ENCODE results near the gene SLC44A3. TPM values are rescaled to one million over a fixed set of nuclear protein-coding genes. Genes with fewer than 3 reads are reported as not detected.

Gene SLC44A3
- total RNA-seq, 1 donor from 2014 or later = 70.4 TPM

DNA sequence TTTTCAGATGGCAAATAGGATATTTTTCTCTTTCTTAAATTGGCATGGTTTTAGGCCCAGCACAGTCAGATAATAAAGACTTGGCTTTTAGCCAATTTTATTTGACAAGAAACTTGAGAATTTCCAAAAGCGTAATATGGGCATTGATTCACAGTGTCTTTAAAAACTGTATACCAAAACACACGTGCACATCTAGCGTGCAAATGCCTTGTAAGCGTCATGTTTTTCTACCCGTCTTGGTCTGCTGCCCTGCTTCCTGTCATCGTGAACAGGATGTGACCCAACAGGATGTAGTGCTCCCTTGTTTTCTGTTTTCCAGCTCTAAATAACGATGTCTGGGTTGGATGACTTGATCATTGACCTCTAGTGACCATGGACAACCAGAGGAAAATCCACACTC lies 24.7 kb upstream of the SLC44A3 start:
- H3K9me3 Mint-ChIP-seq (ENCODE audit: low read depth) = peaks cover 3% of the 10 kb centered on the region
- H3K36me3 Mint-ChIP-seq (ENCODE audit: insufficient read depth) = peaks cover 12% of the 10 kb centered on the region
- TF ChIP-seq, protein P1, sequence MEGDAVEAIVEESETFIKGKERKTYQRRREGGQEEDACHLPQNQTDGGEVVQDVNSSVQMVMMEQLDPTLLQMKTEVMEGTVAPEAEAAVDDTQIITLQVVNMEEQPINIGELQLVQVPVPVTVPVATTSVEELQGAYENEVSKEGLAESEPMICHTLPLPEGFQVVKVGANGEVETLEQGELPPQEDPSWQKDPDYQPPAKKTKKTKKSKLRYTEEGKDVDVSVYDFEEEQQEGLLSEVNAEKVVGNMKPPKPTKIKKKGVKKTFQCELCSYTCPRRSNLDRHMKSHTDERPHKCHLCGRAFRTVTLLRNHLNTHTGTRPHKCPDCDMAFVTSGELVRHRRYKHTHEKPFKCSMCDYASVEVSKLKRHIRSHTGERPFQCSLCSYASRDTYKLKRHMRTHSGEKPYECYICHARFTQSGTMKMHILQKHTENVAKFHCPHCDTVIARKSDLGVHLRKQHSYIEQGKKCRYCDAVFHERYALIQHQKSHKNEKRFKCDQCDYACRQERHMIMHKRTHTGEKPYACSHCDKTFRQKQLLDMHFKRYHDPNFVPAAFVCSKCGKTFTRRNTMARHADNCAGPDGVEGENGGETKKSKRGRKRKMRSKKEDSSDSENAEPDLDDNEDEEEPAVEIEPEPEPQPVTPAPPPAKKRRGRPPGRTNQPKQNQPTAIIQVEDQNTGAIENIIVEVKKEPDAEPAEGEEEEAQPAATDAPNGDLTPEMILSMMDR (IDR thresholded peaks at IDR 0.05; ENCODE audit: unreplicated experiment) = no peak
- H3K27me3 Mint-ChIP-seq = no peaks in the 10 kb centered on the region
- H3K4me1 Mint-ChIP-seq (ENCODE audit: low read depth) = peaks cover 19% of the 10 kb centered on the region
- DNase-seq (ENCODE audit: low spot score, unreplicated experiment) = no peak
- H3K4me3 Mint-ChIP-seq (ENCODE audit: low read depth) = no peak overlapping the region
- H3K27ac Mint-ChIP-seq = no peak overlapping the region

DNA sequence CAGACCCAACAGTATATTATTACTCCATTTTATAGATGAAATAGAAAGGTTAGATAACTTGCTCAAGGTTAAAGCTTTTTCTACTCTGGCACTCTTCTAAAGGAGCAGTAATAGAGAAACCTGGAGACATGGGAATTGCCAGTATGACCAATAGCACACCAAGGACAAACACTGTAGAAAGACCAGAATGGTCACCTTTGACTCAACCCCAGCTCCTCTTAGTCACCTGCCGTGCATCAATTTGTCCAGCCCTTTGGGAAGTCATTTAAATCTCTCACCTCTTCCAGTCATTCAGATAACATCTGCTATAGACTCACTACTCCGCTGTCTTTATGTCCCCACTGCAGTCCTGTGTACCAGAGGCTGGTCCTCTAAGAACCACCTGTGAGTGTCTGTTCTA lies 23.9 kb upstream of the SLC44A3 start:
- no peak for DNase-seq (ENCODE audit: low spot score, unreplicated experiment)
- Mint-ChIP-seq H3K27ac (no peak overlapping the region), H3K4me1 (ENCODE audit: low read depth) (peaks cover 20% of the 10 kb centered on the region), H3K27me3 (no peaks in the 10 kb centered on the region), H3K9me3 (ENCODE audit: low read depth) (peaks cover 3% of the 10 kb centered on the region), H3K36me3 (ENCODE audit: insufficient read depth) (peaks cover 12% of the 10 kb centered on the region), H3K4me3 (ENCODE audit: low read depth) (no peak overlapping the region)
- TF ChIP-seq, protein P1 (IDR thresholded peaks at IDR 0.05; ENCODE audit: unreplicated experiment) = no peak

DNA sequence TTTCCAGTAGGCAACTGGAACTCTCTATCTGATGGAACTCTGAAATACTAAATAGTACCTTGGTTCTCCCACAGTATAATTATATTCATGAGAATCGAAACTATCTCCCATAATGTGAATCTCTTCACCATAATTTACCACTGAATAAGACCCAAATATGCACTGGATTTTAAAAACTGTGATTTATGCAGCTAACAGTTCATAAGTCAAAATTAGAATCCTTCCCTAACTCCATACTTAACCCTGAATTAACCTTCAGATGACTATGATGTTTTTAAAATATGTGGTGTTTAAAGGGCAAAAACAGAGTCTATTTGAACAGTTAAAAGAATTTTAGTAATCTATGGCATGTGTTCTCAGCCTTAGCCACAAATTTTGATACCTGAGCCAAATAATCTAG lies 22.9 kb upstream of the SLC44A3 start:
- DNase-seq (ENCODE audit: low spot score, unreplicated experiment) = no peak
- TF ChIP-seq, protein P1 (IDR thresholded peaks at IDR 0.05; ENCODE audit: unreplicated experiment) = no peak
- H3K4me3 Mint-ChIP-seq (ENCODE audit: low read depth) = no peak overlapping the region
- H3K27me3 Mint-ChIP-seq = no peaks in the 10 kb centered on the region
- H3K9me3 Mint-ChIP-seq (ENCODE audit: low read depth) = peaks cover 3% of the 10 kb centered on the region
- peaks cover 28% of the 10 kb centered on the region for H3K4me1 Mint-ChIP-seq (ENCODE audit: low read depth)
- H3K36me3 Mint-ChIP-seq (ENCODE audit: insufficient read depth) = peaks cover 12% of the 10 kb centered on the region
- H3K27ac Mint-ChIP-seq = no peak overlapping the region

DNA sequence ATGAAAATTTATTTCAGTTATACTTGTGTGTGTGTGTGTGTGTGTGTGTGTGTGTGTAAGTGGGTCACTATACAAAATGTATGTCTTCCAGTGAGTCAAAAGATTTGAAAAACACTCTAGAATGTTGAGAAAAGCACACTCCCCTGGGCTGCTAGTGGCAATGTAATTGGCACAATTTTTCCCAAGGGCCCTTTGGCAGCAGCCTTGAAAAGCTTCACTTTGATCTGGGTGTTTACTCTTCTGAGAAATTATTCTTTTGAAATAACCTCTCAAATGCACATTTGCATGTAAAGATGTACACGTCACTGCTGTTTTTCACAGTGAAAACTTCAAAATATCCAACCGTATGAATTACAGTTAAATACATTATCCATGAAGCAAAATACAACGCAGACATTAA lies 22.1 kb upstream of the SLC44A3 start:
- peaks cover 3% of the 10 kb centered on the region for H3K9me3 Mint-ChIP-seq (ENCODE audit: low read depth)
- no peaks in the 10 kb centered on the region for H3K27me3 Mint-ChIP-seq
- TF ChIP-seq, protein P1 (IDR thresholded peaks at IDR 0.05; ENCODE audit: unreplicated experiment) = no peak
- H3K27ac Mint-ChIP-seq = no peak overlapping the region
- peaks cover 11% of the 10 kb centered on the region for H3K36me3 Mint-ChIP-seq (ENCODE audit: insufficient read depth)
- no peak overlapping the region for H3K4me3 Mint-ChIP-seq (ENCODE audit: low read depth)
- DNase-seq (ENCODE audit: low spot score, unreplicated experiment) = no peak
- H3K4me1 Mint-ChIP-seq (ENCODE audit: low read depth) = peaks cover 31% of the 10 kb centered on the region

DNA sequence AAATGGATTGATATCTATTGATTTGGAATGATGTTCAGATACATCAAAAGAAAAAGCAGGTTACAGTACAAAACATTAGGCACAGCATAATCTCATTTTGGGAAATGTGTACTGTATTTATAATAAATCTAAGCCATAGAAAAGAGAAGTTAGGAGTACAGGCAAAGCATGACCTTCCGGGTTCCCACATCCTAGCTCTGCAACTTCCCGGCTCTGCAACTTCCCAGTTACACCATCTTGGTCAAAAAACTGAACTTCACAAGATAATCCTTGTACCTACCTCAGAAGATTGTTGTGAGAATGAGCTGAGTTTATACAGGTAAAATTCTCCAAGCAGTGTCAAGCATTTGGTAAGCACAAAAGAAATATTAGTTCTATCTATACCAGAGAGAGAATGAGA lies 21.7 kb upstream of the SLC44A3 start:
- H3K27ac Mint-ChIP-seq = no peak overlapping the region

More for the DNA sequence above, 21.7 kb upstream of the SLC44A3 start:
- TF ChIP-seq, protein P1 (IDR thresholded peaks at IDR 0.05; ENCODE audit: unreplicated experiment) = no peak
- H3K27me3 Mint-ChIP-seq = no peaks in the 10 kb centered on the region
- peaks cover 33% of the 10 kb centered on the region for H3K4me1 Mint-ChIP-seq (ENCODE audit: low read depth)
- H3K4me3 Mint-ChIP-seq (ENCODE audit: low read depth) = no peak overlapping the region
- H3K36me3 Mint-ChIP-seq (ENCODE audit: insufficient read depth) = peaks cover 11% of the 10 kb centered on the region
- DNase-seq (ENCODE audit: low spot score, unreplicated experiment) = no peak
- H3K9me3 Mint-ChIP-seq (ENCODE audit: low read depth) = peaks cover 3% of the 10 kb centered on the region
